Measurements from ENCODE around the gene GALNT5.

DNA sequence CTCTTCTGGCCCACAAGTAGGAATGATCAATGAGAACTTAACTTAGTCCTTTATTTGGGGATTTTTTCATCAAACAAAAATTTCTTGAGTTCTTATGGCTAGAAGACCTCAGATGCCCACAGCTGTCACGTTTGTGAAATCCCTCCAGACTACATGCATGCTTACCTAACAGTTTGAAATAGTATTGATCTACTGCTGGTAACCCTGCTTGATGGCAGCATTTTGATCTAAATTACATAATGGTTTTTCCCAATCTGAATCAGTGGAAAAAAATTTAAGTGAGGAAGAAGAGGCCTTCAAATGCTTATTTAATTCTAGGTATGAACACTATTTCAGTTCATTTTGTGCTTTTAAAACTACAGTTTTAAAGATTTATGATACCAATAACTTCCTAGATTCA lies 54.2 kb downstream of the GALNT5 start:
- TF ChIP-seq GABPA (IDR thresholded peaks at IDR 0.05 in 1 of 2, conservative IDR thresholded peaks at IDR 0.05 in 1 of 2) (no peak), EGR1 (IDR thresholded peaks at IDR 0.05; ENCODE audit: low read depth in 2 of 2) (no peak), YY1 (IDR thresholded peaks at IDR 0.05) (peak; percentile 50)
- TF ChIP-seq, protein P1, sequence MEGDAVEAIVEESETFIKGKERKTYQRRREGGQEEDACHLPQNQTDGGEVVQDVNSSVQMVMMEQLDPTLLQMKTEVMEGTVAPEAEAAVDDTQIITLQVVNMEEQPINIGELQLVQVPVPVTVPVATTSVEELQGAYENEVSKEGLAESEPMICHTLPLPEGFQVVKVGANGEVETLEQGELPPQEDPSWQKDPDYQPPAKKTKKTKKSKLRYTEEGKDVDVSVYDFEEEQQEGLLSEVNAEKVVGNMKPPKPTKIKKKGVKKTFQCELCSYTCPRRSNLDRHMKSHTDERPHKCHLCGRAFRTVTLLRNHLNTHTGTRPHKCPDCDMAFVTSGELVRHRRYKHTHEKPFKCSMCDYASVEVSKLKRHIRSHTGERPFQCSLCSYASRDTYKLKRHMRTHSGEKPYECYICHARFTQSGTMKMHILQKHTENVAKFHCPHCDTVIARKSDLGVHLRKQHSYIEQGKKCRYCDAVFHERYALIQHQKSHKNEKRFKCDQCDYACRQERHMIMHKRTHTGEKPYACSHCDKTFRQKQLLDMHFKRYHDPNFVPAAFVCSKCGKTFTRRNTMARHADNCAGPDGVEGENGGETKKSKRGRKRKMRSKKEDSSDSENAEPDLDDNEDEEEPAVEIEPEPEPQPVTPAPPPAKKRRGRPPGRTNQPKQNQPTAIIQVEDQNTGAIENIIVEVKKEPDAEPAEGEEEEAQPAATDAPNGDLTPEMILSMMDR (IDR thresholded peaks at IDR 0.05; ENCODE audit: low read depth, low read length, missing input control) = no peak
- TF ChIP-seq, protein P2, sequence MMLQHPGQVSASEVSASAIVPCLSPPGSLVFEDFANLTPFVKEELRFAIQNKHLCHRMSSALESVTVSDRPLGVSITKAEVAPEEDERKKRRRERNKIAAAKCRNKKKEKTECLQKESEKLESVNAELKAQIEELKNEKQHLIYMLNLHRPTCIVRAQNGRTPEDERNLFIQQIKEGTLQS (IDR thresholded peaks at IDR 0.05) = no peak
- TF ChIP-seq, protein P3, sequence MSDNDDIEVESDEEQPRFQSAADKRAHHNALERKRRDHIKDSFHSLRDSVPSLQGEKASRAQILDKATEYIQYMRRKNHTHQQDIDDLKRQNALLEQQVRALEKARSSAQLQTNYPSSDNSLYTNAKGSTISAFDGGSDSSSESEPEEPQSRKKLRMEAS (IDR thresholded peaks at IDR 0.05) = no peak
